HG02973 (cell line): ENCODE data around the gene RREB1.

ENCODE experiments used
- ATAC-seq: cut with Tn5 transposase; IDR thresholded peaks from one replicate; pipeline ENCODE4 v1.9.1; 2021; ENCODE audit warnings: moderate library complexity; ENCODE audit not compliant: unreplicated experiment

RREB1 gene

DNA sequence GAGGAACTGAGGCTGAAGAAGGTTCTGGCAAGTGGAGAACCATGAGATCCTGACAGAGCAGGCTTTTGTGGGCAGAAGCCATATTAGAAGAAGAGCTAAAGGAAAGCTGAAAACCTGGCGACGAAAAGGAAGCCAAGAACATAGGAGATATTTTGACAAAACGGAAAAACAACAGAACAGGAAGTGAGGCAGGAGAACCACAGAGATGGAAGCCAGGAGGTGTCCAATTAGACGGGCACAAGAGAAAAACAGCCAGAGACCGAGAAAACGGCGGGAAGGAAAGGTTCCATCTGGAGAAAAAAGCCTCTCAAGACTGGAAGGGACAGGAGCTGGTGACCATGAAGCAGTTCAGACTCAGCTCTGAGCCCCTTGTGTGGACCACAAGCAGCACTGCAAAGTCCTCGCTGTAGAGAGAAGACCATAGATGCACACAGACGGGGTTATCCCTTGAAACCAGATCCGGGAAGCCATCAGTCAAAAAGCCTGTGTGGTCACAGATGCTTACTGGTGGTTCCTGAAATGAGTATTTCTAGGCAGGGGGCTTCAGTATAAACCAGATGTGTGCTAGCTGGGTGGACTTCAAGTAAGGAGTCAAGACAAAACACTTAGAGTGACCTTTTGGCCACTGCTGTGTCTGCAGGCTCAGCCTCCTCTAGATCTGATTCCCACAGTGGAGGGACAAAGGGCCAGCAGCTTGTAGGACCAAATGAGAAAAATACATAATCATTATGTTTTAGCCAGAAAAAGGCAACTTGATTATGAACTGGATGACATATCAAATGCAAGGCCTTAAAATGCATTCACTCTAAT is 174.5 kb downstream of the RREB1 start:
- ATAC-seq: no peak

DNA sequence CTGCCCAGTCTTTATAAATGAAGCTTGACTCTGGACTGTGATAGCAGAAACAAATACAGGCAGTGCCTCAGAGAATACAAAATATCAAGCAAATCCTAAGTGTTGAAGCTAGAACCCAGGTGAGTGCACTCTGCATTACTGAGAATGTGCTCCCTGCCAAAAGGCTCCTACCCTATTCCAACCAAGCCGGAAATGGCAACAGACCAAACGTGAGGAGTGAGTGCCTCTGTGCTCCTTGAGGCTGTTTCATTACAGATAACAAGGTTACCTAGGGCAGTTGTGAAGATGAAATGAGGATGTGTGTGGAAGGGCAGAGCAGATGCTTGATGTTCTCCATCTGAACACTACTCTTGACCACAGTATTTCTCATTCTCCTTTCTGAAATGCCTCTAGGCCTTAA is 175.9 kb downstream of the RREB1 start:
- ATAC-seq: no peak

DNA sequence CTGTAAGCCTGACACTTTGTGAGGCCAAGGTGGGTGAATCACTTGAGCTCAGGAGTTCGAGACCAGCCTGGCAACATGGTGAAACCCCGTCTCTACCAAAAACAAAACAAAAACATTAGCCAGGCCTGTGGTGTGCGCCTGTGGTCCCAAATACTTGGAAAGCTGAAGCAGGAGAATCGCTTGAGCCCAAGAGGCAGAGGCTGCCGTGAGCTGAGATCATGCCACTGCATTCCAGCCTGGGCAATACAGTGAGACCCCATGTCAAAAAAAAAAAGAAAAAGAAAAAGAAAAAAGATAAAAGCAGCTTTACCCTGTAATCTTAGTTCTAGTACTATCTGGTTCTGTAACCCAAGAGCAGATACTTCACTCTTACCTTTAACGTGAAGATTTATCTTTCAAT is 177.7 kb downstream of the RREB1 start:
- no peak for ATAC-seq

DNA sequence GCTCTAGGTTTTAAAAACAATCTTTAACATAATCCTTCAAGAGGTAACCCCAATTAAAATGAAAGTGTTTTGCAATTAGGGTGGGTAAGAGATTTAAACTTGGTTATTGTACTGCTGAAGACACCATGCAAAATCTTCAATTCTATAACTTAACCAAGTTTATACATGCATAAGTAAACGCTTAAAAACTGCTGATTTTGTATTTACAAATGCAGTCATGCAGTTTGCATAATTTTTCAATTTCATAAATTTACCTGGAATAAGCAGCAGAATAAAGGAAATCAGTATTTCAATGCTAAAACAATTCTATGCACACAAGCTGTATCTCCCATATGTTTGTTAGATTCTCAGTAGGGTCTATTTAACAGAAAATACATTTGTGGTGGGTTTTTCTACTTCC is 182.3 kb downstream of the RREB1 start:
- ATAC-seq: no peak

DNA sequence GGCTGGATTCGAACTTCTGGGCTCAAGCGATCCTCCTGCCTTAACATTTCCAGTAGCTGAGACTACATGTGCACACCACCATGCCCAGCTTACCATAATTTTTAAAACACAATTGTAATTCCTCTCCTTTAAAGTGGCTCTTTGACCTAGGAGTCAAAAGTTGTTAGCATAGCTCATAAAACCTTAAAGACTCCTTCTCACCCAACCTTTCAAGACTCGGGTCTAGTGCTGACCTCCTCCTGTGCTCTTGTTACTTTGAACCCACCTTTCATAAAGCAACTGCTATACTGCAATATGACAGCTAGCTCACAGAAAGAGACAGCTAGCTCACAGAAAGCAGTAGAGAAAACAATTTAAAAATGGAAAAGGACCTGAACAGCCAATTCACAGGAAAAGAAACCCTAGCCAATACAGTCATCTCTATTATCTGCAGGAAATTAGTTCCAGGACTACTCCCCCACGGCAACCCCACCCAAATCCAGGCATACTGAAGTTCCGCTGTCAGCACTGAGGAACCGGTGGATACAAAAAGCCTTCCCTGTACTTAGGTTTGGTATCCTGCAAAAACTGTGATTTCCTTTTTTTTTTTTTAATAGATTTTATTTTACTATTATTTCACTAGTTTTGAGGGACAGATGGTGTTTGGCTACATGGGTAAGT is 185.0 kb downstream of the RREB1 start:
- no peak for ATAC-seq

DNA sequence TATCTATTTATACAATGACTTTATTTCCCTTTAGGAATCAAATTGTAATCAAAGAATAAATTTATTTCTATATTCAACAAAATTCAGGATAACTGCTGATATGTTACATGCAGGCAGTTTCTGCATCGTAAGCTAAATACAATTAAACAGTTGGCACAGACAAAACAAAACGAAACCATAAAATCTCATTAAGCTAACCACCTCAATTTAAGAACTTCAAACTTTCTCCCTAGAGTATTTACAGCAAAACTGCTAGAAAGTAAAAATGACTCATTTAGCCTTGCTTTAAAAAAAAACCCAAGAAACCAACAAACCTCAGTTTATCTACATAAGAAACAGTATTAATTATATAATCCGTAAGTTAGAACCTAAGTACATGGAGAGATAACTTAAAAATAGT is 188.2 kb downstream of the RREB1 start:
- no peak for ATAC-seq

DNA sequence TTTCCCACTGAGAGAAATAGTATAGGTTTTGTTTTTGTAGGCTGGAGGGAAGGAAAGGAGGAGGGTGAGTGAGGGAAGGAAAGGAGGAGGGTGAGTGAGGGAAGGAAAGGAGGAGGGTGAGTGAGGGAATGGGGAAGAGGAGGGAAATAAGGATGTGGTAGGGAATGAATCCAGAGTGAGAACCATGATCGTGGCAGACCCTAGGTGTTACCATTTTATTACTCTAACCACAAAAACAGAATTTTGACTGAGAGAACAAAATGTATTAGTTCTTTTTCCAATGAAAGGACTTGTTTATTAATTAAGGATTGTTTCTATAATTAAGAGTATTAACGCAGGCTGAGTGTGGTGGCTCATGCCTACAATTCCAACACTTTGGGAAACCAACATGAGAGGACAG is 188.8 kb downstream of the RREB1 start:
- ATAC-seq: no peak

DNA sequence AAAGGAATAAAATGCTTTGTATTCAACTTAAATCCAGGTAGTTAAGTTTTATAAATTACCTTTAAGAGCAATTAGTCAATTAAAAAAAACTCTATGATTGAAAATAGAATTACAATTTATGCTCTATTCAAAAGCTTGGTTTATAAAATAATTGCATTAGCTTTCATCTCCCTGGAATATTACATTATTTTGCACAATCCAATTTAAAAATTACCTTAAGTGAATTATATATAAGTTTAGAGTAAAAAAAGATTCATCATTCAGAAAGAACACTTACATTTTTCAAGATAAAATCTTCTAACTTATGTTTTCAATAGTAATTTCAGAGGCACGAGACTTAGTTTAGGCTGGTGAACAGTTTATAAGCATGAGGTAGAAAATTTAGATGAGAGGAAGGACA is 190.4 kb downstream of the RREB1 start:
- no peak for ATAC-seq

DNA sequence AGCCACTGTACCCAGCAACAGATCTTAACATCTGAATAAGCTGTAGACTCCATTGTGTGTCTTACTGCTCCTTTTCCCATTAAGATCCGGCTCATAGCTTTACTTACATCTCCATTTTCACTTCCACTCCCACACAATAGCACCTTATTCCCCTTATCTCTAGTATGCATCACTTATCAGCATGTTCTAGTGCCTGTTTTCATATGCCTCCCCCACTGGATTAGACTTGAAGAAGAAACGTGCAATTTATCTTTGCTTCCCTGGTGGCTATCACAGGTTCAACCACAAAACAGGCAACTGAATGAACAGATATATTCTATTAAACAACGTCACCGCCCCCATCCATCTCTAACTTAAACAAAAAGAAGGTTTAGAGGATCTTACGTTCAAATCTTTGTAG is 193.2 kb downstream of the RREB1 start:
- ATAC-seq: no peak
